NCI-H2171 treated with DMSO at 0.1 percent for 48 hours (cell line): Measurements from ENCODE around the gene VPS35.
"Not testable (repeated sequence)": the region's sequence is repeated elsewhere in the genome, so short reads cannot be mapped to it uniquely, and the experiment has no call there.

Experiments used
- DNase-seq: peaks from one replicate; lab custom pipeline; 2025; lab: John Stamatoyannopoulos, UW

The VPS35 gene

GRCh38 chr16:46712911-46713310 lies 23.9 kb upstream of the VPS35 start:
- no peak for DNase-seq

GRCh38 chr16:46711106-46712058 lies 22.4 kb upstream of the VPS35 start:
- DNase-seq: no peak

GRCh38 chr16:46709469-46710005 lies 20.6 kb upstream of the VPS35 start:
- DNase-seq: no peak

- DNase-seq: no peak
Observed at GRCh38 chr16:46706642-46707041, 17.7 kb upstream of the VPS35 start.

- DNase-seq: no peak
Observed at GRCh38 chr16:46702030-46702429, 13.1 kb upstream of the VPS35 start.

- no peak for DNase-seq
Observed at GRCh38 chr16:46701615-46702014, 12.6 kb upstream of the VPS35 start.

- DNase-seq: no peak
Observed at GRCh38 chr16:46700048-46700447, 11.1 kb upstream of the VPS35 start.

- no peak for DNase-seq
Observed at GRCh38 chr16:46696957-46697356, 8.0 kb upstream of the VPS35 start.

GRCh38 chr16:46695937-46696336 lies 7.0 kb upstream of the VPS35 start:
- no peak for DNase-seq

GRCh38 chr16:46693598-46693997 lies 4.6 kb upstream of the VPS35 start:
- no peak for DNase-seq

- no peak for DNase-seq
Observed at GRCh38 chr16:46691726-46692125, 2.7 kb upstream of the VPS35 start.

GRCh38 chr16:46690281-46691178 lies 1.6 kb upstream of the VPS35 start:
- DNase-seq: no peak

- peak; percentile 99 for DNase-seq
Observed at GRCh38 chr16:46689365-46690280, 645 bp upstream of the VPS35 start, which contains the start of gene ORC6. Gene ORC6 (plus strand): TSS chr16:46689659. CDS start chr16:46689706, 47 bp downstream.

- DNase-seq: no peak
Observed at GRCh38 chr16:46688101-46688653, 801 bp downstream of the VPS35 start.

- DNase-seq: no peak
Observed at GRCh38 chr16:46687486-46687885, 1.5 kb downstream of the VPS35 start.

- DNase-seq: no peak
Observed at GRCh38 chr16:46686815-46687473, 2.0 kb downstream of the VPS35 start.

- not testable (repeated sequence) for DNase-seq
Observed at GRCh38 chr16:46681867-46682266, 7.1 kb downstream of the VPS35 start.

GRCh38 chr16:46677943-46678342 lies 11.0 kb downstream of the VPS35 start:
- not testable (repeated sequence) for DNase-seq

GRCh38 chr16:46673320-46674013 lies 15.5 kb downstream of the VPS35 start:
- DNase-seq: peak; percentile 51

GRCh38 chr16:46662123-46662522 lies 26.9 kb downstream of the VPS35 start:
- no peak for DNase-seq
